GM18519 (cell line): Measurements from ENCODE around the gene GTPBP10.

ENCODE experiments used
- ATAC-seq: cut with Tn5 transposase; IDR thresholded peaks from one replicate; pipeline ENCODE4 v1.9.1; 2021; ENCODE audit warnings: mild to moderate bottlenecking, moderate library complexity; ENCODE audit not compliant: unreplicated experiment, low FRiP score

Gene GTPBP10

GRCh38 chr7:90425376-90425775 is 78.9 kb downstream of the GTPBP10 start:
- ATAC-seq, result no peak

GRCh38 chr7:90430614-90431460 is 84.3 kb downstream of the GTPBP10 start:
- no peak for ATAC-seq

DNA sequence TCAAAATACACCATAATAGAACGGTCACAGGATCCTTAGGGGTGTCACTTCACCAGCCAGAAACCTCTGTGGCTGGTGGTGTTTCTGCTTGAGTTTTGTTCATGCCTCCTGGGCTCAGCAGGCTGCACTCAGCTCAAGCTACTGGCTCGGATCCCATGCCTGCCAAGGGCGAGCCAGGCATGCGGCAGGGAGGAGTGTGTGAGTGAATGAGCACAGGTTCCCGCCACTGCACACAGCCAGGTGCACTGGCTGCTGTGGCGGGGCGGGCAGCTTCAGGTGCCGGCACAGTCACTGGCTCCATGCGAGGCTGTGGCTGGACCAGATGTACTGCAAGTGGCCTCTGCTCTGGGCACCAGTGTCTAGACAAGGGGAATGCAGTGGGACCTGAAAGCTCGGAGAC is 86.2 kb downstream of the GTPBP10 start:
- ATAC-seq, result no peak

DNA sequence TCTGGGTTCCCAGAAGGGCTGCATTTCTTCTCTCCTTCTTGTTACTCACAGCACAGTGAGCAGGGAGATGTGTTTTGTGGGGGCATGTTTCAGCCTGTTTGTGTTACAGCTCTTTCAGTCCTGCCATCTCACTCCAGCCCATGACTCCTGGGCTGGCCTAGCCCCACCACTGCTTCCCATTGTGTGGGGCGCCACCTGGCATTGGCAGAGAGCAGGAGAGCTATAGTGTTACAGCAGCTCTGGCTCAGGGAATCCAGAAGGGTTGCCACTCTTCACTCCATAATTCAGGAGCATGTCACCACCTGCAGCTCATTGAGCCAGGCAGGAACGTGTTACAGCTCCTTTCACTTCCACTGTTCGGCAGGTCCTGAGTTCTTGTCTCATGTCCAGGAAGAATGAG is 86.7 kb downstream of the GTPBP10 start:
- no peak for ATAC-seq
